Activated CD8-positive, alpha-beta memory T cell treated with anti-CD3 and anti-CD28 coated beads for 4 hours (primary cell): ENCODE results near the gene RABL6.
"Not testable (repeated sequence)": the region's sequence is repeated elsewhere in the genome, so short reads cannot be mapped to it uniquely, and the experiment has no call there.

Experiments used
- DNase-seq, 2 donors: peaks; one replicate each; pipeline ENCODE4 v3.0.0-alpha.2; 2020; ENCODE audit warnings: low read depth in 2 of 2

RABL6 gene

DNA sequence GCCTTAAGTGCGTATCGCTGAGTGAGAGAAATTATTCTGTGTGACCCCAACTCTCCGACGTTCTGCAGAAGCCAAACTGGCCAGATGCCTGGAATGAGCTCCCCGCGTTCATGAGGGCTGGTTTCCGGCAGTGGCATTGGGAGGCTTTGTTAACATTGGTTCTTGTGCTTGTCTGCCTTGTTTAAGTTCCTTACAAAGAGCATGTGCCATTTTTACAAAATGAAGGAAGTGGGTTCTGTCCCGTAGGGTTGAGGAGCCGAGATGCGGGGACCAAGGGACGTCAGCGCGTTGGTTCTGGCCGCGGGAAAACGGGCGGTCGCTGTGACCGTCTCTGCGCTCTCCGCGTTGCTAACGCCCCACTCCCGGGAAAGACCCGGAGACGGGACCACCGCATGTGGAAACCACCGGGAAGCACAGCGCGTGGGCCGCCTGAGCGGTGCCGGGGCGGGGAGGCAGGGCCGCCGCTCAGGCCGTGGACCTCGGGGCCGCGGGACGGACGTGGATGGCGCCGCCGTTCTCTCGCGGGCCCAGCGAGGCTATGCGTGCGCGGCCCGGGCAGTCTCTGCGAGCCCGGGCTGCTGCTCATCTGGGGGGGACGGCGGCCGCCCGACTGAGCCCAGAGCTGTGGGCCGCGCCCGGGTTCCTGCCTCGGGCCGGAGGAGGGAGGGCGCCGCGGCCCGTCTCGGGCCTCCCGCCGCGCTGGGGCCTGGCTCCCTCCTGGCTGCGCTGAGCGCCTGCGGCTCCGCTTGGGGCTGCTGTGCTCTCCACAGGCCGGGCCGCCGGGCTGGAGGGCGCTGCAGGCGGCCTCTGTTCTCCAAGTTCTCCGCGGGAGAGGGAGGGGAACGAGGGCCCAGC, 13.4 kb downstream of the RABL6 start:
- DNase-seq: no peak

DNA sequence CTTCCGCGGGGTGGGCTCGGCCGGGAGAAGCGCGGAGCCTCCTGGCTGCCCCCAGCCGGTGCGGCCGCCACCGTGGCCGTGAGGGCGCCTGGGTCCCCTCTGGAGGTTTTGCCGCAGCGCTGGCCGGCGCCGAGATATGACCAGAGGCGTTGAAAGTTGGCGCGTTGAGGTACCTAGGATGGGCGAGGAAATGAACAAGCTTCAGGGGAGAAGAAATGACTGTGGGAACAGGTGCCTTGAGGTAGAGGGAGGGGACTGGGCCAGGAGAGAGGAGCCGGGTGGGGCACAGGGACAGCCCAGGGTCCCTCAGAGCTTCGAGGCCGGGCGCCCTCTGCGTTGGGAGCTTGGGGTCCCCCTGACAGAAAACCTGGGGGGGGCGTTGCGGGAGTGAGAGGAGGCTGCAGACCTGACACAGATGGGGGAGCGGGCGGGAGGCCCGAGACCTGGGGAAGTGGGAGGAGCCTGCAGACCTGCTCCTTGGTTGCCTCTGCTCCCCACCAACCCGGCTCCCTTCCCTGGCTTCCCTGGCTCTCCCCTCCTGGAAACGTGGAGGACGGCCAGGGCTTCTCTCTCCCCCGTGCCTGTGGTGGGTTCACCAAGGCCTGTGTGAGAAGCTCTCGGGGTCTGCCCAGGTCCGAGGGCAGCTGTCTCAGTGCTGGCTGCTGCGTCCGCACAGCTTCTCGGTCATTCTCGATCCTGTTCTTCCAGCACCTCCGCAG, 14.2 kb downstream of the RABL6 start:
- DNase-seq: no peak

DNA sequence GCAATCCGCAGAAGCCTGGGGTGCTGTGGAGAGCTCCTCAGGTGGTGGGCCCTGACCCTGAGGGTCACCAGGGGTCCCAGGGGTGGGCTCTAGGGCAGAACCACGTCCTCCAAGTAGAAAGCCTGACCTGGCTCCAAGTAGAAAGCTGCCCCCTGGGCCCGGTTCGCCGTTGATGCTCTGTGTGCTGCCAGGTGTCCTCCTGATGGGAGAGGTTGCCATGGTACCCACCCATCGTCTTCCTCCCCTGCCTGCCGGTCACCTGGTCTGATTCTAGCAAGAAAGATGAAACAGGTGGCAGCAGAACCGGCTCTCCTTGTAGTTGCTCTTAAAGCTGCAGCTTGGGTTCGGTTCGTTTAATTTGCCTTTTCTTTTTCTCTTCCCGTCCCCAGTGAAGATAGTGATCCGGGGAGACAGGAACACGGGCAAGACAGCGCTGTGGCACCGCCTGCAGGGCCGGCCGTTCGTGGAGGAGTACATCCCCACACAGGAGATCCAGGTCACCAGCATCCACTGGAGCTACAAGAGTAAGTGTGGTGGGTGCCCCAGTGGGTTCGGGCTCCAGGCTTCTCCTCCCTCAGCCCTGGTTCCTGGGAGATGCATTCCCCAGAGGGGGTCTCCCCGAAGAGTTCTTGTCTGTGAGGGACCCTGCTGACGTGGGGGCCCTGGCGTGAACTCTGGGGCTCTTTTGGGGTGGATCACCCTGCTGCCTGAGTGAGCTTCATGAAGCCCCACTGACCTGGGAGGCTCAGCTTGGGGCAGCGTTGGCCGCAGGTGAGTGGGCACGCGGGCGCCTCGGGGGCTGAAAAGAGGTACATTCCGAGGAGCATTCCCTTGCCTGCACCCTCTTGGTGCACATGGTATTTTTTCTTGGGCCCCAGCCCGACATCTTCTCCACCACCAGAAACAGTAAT, 15.6 kb downstream of the RABL6 start:
- DNase-seq: no peak

DNA sequence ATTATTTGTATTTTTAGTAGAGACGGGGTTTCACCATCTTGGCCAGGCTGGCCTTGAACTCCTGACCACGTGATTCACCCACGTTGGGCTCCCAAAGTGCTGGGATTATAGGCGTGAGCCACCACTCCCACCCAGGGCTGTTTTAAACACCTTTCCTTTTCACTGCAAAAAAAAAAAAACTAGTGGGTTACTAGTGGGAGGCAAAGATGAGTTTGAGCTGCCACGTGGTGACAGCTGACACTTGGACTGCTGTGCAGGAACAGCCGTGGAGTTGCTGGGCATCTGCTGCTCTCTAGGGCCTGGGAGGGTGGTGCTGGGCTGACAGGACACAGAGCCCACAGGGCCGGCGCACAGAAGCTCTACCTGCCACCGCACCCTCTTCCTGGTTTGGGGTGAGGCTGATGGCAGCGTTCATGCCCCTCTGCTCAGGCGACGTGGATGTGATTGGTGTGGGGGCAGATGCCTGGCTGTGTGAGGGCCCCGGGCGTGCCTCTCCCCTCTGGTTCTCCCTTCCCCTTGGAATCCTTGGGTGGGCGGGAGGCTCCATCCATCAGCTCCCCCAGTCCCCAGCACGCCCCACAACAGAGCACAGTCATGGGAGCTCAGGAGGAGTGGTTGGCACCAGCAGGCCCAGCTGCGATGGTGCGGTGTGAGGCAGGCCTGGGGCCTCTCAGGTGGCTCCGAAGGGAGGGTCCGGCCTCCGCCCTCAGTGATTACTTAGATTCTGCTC, 16.9 kb downstream of the RABL6 start:
- no peak for DNase-seq

DNA sequence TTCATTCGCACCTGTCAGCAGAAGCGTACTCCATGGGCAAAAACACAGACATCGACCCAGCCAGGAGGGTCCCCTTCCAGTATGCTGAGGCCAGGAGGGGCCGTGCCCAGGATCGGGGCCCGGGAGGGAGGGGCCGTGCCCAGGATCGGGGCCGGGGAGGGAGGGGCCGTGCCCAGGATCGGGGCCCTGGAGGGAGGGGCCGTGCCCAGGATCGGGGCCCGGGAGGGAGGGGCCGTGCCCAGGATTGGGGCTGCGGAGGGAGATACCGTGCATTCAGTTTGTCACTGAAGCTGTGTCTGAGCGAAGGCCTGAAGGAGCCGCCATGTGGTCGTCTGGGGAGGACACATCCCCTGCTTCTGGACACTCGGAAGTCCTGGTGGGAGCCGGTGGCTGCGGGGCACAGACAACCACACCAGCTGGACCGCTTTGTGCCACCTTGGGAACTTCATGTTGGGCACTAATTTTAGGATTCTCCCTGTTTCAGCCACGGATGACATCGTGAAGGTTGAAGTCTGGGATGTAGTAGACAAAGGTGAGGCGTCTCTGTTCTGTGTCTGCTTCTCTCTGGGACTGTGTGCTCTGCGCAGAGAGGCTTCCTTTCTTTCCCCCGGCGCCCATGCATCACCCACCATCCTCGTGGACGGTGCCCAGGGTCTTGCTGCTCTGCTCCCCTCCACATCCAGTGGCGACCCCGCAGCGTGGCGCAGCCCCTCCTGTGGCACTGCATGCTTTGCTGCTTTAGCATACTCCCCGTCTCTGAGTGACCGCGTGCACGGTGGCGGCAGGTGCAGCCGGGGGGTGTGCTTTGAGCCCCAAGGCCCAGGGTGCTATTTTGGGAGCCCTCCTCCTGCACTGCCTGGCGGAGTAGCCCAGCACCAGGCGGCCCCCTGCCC, 17.8 kb downstream of the RABL6 start:
- no peak for DNase-seq

DNA sequence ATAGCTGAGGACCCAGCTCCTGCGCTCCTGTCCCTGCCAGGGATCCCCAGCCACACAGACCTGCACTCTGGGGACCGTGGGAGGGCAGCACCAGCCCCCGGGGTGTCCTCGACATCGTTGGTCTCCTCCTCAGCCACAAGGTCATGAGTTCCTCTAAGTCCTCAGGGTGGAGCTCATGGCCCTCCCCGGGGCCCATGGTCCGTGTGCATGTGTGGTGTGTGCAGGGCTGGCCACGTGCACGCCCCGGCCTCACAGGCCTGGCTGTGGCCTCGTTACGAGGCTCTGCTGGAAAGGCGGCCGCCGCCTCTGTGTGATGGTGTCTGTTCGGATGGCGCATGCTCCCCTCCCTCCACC, 18.4 kb downstream of the RABL6 start:
- no peak for DNase-seq

DNA sequence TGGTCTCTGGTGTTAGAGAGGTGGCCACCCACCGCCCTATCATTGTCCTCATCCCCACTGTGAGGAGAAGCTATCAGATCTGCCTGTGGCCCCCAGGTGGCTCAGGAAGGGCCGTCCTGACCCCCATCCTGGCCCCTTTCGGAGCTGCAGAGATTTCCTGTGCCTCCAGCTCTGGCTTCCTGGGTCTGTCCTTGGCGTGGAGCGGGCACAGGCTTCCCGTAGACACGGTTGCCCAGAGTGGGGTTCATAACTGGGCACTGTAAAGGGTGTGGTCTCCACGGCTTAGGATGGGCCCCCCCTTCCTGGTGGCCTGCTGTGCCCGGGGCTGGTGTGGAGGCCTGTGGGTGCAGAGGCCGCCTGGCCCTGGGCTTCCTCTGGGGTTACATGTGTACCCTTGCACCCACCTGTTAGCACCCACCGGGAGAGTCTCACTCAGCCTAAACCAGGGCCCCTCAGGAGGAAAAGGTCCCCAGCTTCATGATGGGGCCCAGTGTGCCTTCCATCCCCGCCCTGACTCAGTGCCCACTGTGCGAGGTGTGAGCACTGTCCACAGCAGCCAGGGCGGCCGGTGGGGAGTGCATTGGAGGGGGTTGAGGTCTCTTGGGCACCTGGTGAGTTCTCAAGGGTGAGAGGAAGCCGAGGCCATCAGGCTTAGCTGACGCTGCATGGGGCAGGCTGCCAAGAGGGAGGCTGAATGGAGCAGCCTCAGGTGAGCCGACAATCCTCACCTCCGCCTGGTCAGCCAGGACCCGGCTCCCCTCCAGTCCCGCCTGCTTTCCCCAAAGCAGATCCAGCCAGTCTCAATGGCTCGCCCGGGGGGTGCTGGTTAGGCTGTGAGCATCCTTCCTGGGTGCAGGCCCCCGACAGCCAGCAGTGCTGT, 19.2 kb downstream of the RABL6 start:
- DNase-seq: no peak

DNA sequence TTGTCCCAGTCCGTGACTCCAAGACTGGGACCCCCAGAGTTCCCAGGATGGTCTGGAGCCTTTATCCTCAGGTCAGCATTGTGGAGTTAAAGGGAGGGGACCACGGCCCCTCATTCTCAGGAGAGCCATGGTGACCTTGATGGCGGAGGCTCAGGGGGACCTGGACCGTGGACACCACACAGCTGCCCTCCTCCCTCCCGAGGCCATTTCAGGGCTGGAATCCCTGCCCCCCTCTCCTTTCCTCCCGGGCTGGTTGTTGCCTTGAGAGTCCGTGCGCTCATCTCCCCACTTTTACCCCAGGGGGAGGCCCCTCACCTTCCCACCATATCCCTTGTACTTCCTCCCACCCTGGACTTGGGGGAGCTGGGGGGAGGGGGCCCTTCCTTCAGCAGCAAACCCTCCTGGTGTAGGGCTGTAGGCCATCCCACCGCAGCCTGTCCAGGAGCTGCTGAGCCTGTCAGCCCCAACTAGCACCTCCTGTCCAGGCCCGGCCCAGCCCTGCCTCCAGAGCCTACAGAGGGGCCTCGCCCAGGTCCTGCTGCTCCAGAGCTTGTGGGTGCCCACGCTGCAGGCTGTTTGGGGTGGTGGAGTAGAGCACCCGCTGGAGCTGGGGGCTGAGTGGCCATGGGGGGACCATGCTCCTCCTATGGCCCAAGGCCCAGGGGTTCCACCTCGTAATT, 20.2 kb downstream of the RABL6 start:
- DNase-seq: no peak

DNA sequence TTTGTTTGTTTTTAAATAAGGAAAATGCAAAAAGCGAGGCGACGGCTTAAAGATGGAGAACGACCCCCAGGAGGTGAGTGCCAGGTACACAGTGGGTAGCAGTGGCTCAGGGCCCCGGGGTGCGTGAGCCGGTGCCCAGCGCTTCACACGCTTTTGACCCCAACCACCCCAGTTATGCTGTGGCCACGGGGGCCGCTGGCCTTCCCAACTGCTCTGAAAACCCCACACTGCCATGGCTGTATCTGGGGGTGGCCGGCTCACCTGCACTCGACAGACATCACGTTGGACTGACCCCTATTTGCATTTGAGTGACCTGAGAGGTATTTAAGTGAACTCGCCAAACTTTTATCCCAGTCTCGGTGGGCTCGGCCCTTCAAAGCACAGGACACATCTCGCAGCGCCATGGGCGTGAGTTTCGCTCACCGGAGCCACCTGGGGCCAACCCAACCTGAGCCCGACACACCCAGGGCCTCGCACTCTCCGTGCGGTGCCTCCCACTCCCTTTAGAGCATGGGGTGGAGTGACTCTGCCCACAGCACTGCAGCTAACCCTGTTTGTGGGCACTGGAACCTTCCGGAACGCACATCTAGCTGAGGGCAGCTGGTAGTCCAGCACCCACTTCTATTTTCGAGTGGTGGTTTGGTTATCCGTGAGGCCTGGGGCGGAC, 20.9 kb downstream of the RABL6 start:
- no peak for DNase-seq

DNA sequence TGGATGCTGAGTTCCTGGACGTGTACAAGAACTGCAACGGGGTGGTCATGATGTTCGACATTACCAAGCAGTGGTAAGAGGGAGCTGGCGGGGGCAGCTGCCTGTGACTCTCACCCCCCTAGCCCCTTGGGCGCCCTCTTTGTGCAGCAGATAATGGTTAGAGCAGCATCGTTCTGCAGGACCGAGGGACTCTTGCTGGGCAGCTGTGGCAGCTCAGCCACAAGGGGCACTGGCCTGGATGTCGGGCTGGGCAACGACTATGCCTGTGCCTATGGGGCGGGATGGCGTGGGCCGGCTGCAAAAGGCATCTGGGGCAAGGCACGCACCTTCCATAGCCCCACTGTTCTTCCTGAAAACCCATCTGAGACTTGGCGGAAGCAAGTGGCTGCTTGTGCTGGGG, 21.7 kb downstream of the RABL6 start:
- no peak for DNase-seq

DNA sequence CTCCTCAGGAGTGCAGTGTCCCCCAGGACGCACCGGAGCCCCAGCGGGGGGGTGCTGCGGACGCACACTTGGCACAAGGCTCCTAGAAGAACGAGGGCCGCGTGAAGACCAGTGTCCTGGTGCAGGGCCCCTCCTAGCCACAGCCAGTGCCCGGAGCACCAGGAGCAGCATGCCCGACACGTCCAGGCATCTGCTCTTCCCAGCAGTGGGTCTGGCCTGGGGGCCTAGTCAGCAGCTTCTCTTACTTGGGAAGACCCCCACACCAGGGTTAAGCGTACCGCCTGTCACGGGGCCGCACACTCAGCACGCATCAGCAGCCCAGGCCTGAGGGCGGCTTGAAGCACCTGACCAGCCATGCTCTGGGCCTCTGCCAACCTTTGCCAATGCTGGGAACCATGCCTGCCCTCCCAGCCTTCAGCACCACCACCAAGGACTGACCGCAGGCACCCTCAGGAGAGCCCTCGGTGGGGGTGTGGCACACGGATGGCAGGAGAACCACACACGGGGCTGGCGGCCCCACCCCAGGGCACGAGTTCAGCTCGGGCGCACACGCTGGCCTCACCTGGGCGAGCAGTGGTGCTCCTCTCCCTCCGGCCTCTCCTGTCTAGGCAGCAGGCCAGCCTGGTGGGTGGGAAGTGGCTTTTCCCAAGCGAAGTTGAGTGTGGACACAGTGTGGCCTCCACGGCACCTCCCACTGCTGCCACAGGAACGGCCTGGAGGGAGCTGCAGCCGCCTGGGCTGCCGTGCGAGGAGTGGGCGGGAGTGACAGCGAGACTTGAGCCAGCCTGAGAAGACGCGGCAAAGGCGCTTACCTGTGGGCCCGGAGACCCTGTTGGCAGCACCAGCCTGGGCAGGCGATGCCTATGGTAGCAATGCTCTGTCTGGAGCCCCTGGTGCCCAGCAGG, 22.5 kb downstream of the RABL6 start:
- no peak for DNase-seq

DNA sequence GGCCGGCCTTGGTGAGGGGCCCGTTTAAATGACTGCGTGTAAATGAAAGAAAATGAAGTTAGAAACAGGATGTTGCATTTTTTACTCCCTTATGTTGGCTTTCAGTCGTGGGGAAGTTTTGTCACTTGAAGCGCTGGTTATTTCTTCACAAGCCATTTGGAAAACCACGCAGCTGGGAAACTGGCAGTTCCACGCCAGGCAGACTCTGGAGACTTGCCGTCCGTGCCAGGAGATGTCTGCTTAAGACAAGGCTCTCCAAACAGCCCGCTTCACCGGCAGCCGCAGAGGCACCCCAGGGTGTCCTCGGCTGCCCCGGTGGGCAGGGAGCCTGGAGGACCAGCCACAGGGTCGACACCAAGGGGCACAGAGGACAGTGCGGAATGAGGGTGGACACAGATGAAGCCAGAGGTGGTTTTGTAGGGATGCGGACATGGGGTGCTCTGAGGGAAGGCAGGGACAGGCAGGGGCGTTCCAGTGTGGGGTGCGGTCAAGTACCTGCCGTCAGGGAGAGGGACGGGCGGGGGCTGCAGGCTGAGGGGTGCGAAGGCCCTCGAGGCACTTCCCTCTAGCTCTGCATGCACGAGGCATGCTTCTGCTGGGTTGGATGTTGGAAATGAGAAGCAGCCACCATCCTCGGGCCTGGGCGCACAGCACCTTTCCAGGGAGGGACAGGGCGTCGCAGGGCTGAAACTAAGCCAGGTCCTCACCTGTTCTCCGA, 23.4 kb downstream of the RABL6 start:
- no peak for DNase-seq

DNA sequence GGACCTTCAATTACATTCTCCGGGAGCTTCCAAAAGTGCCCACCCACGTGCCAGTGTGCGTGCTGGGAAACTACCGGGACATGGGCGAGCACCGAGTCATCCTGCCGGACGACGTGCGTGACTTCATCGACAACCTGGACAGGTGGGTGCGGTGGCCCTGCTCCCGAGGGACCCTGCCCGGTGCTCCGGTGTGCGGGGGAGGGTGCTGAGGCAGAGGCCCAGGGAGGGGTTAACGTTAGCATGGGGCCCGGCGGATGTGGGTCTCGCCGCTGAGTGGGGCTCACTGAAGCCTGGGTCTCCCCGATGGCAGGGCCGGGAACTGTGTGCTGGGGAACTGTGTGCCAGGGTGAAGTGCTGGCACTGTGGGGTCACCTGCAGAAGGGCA, 24.0 kb downstream of the RABL6 start:
- no peak for DNase-seq

DNA sequence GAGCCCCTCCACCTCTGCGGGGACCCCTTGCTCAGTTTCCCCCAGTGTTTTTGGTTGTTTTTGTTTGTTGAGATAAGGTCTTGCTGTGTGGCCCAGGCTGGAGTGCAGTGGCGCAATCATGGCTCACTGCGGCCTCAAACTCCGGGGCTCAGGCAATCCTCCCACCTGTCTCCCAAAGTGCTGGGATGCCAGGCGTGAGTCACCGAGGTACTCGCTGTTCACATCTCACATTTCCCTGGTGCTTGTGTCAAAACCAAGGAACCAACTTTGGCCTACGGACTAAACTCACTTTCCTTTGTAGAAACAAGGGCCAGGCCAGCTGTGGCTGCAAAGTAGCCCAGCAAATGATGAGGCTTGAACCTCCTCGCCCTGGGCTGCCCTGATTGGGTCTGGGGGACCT, 24.8 kb downstream of the RABL6 start:
- no peak for DNase-seq

DNA sequence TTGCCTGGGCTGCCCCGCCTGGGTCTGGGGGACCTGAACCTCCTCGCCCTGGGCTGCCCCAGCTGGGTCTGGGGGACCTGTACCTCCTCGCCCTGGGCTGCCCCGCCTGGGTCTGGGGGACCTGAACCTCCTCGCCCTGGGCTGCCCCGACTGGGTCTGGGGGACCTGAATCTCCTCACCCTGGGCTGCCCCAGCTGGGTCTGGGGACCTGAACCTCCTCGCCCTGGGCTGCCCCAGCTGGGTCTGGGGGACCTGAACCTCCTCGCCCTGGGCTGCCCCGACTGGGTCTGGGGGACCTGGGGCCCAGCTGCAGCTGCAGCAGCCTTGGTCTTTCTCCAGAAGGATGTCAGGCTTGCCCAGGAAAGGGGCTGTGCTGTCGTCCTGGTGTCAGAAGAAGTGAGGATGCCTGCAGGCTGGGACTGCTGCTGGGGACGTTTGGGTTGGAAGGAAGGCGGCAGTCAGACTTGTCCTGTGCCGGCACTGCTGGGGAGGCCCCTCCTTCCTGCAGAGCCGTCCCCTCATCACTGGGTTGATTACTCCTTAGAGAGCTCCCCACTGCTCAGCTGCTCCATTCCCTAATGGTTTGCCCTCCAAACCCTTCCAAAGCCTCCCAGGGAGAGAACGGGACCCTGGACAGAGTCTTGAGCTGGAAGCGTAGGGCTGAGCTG, 25.8 kb downstream of the RABL6 start:
- not testable (repeated sequence) for DNase-seq
